Measurements from ENCODE around the gene ABI3. TPM values are rescaled to one million over a fixed set of nuclear protein-coding genes. Genes with fewer than 3 reads are reported as not detected.
A peak's percentile ranks its signal among the peaks of the same experiment; 100 is the strongest.
"Not testable (repeated sequence)": the region's sequence is repeated elsewhere in the genome, so short reads cannot be mapped to it uniquely, and the experiment has no call there.

Gene ABI3
- 0.38 TPM for polyA plus RNA-seq (2013)

GRCh38 chr17:49210158-49211029 lies at the start of gene ABI3, which contains the start of gene GNGT2:
TSS of gene ABI3 (plus strand) at chr17:49210707. CDS start at chr17:49210725, 18 bp downstream.
TSS of gene GNGT2 (minus strand) at chr17:49210574. CDS start at chr17:49207422, 3,152 bp downstream.
- CTCF ChIA-PET: interaction anchor here (1.4 to 1.9 kb wide), 2 partner anchors 17 to 30 kb away, joined by 5 to 6 read pairs; no protein-coding TSS in a partner anchor
- WGBS (ENCODE audit: insufficient coverage): 49% methylated on average over 16 of the region's 22 CpGs
- H3K4me3 ChIP-seq (ENCODE audit: control insufficient read depth in 1 of 7, extremely low read depth in 1 of 7, insufficient read depth in 4 of 7, low read depth in 2 of 7, low read length in 6 of 7): peak within 1 kb of the TSS in 6 of 7 experiments; percentile 11 to 72 (median 35)
- POLR2A ChIA-PET: interaction anchor here (0.8 kb wide), 1 partner anchor 17 kb away, joined by 4 read pairs; no protein-coding TSS in a partner anchor
- no peaks in the 10 kb centered on the region for H3K27me3 ChIP-seq (replicated peaks in 2 of 5; ENCODE audit: control insufficient read depth in 4 of 5, insufficient read depth in 5 of 5, low read length in 4 of 5)
- peaks cover 0 to 3% (median 0%) of the 10 kb centered on the region in 4 experiments for H3K36me3 ChIP-seq (ENCODE audit: control insufficient read depth in 4 of 4, insufficient read depth in 4 of 4, low read length in 3 of 4)
- no peaks in the 10 kb centered on the region for H3K9me3 ChIP-seq (ENCODE audit: control extremely low read depth in 1 of 5, control insufficient read depth in 4 of 5, insufficient read depth in 2 of 5, low read depth in 1 of 5, low read length in 4 of 5)
- peaks cover 5 to 65% (median 17%) of the 10 kb centered on the region in 4 experiments for H3K4me1 ChIP-seq (ENCODE audit: control extremely low read depth in 1 of 4, control insufficient read depth in 4 of 4, insufficient read depth in 4 of 4, low read length in 3 of 4)
- no peak within 1 kb of the TSS for H3K27ac ChIP-seq (ENCODE audit: insufficient read depth in 1 of 2, low read depth in 1 of 2, low read length in 2 of 2, poor library complexity in 1 of 2, severe bottlenecking in 2 of 2)
- DNase-seq: peak in 2 of 3 donors; percentile 61 to 62

DNA sequence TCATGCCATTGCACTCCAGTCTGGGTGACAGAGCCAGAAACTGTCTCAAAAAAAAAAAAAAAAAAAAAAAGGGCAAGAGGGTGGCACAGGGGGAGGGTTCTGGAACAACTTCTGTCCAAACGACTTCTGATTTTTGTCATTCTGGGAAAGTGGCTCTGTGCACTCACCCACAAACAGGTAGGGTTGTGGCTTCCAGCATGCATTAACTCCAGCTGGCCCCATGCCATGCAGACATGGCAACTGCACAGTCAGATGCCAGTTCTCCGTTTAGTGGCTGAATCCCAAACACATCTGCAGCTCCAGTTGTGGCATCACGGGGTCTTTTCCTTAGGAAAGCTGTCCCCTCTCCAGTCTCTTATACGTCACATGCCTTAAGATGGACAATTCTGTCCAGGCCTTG lies 47.6 kb upstream of the ABI3 start:
- Histone ChIP-seq H3K4me1 (ENCODE audit: control extremely low read depth in 1 of 4, control insufficient read depth in 4 of 4, insufficient read depth in 4 of 4, low read length in 3 of 4) (no peaks in the 10 kb centered on the region), H3K4me3 (ENCODE audit: control insufficient read depth in 1 of 7, extremely low read depth in 1 of 7, insufficient read depth in 4 of 7, low read depth in 2 of 7, low read length in 6 of 7) (no peak overlapping the region), H3K27me3 (replicated peaks in 2 of 5; ENCODE audit: control insufficient read depth in 4 of 5, insufficient read depth in 5 of 5, low read length in 4 of 5) (peaks cover 2 to 41% (median 5%) of the 10 kb centered on the region in 5 experiments), H3K36me3 (ENCODE audit: control insufficient read depth in 4 of 4, insufficient read depth in 4 of 4, low read length in 3 of 4) (no peaks in the 10 kb centered on the region), H3K27ac (ENCODE audit: insufficient read depth in 1 of 2, low read depth in 1 of 2, low read length in 2 of 2, poor library complexity in 1 of 2, severe bottlenecking in 2 of 2) (no peak overlapping the region), H3K9me3 (ENCODE audit: control extremely low read depth in 1 of 5, control insufficient read depth in 4 of 5, insufficient read depth in 2 of 5, low read depth in 1 of 5, low read length in 4 of 5) (no peaks in the 10 kb centered on the region)
- POLR2A ChIA-PET: no interaction called here
- WGBS (ENCODE audit: insufficient coverage): 72% methylated on average over 4 of the region's 4 CpGs
- no peak for DNase-seq
- CTCF ChIA-PET: no interaction called here

DNA sequence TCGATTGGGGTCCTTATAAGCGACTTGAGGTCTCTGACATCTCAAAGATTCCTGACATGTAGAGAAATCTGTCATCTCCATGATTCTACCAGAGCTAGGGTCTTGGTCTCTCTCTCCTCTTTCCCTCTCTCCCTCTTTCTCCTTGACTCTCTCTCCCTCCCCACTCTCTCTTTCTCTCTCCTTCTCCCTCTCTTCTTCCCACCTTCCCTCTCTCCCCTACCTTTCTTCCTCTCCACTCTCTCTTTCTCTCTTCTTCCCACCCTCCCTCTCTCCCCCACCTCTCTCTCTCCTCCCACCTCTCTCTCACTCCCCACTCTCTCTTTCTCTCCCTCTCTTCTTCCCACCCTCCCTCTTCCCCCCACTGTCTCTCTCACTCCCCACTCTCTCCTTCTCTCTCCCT lies 45.4 kb upstream of the ABI3 start:
- H3K36me3 ChIP-seq (ENCODE audit: control insufficient read depth in 4 of 4, insufficient read depth in 4 of 4, low read length in 3 of 4): no peaks in the 10 kb centered on the region
- H3K4me1 ChIP-seq (ENCODE audit: control extremely low read depth in 1 of 4, control insufficient read depth in 4 of 4, insufficient read depth in 4 of 4, low read length in 3 of 4): no peaks in the 10 kb centered on the region
- no peak for DNase-seq
- H3K27ac ChIP-seq (ENCODE audit: insufficient read depth in 1 of 2, low read depth in 1 of 2, low read length in 2 of 2, poor library complexity in 1 of 2, severe bottlenecking in 2 of 2): no peak overlapping the region
- 92% methylated on average over 2 of the region's 2 CpGs for WGBS (ENCODE audit: insufficient coverage)
- H3K4me3 ChIP-seq (ENCODE audit: control insufficient read depth in 1 of 7, extremely low read depth in 1 of 7, insufficient read depth in 4 of 7, low read depth in 2 of 7, low read length in 6 of 7): no peak overlapping the region
- H3K9me3 ChIP-seq (ENCODE audit: control extremely low read depth in 1 of 5, control insufficient read depth in 4 of 5, insufficient read depth in 2 of 5, low read depth in 1 of 5, low read length in 4 of 5): peaks cover 0 to 5% (median 0%) of the 10 kb centered on the region in 5 experiments
- CTCF ChIA-PET: no interaction called here
- POLR2A ChIA-PET: no interaction called here
- peaks cover 3 to 44% (median 9%) of the 10 kb centered on the region in 5 experiments for H3K27me3 ChIP-seq (replicated peaks in 2 of 5; ENCODE audit: control insufficient read depth in 4 of 5, insufficient read depth in 5 of 5, low read length in 4 of 5)

DNA sequence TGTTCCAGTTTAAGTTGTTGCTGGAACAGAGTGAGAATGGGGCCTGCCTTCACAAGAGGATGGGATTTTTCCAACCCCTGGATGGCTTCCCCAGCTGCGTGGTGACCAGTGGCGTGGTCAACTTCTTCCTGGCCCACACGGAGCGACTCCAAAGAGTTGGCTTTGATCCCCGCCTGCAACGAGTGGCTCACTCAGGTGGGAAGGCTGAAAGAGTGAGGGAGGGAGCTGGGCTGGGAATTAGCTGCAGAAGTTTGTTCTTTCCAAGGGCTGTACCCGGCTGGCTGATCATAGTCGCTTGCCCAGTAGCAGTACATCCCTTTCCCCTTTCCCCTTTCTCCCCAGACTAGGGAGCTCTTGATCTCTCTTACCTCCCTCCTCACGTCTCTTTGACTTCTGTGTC lies 41.8 kb upstream of the ABI3 start:
- Histone ChIP-seq H3K27me3 (replicated peaks in 2 of 5; ENCODE audit: control insufficient read depth in 4 of 5, insufficient read depth in 5 of 5, low read length in 4 of 5) (peaks cover 3 to 44% (median 7%) of the 10 kb centered on the region in 5 experiments), H3K9me3 (ENCODE audit: control extremely low read depth in 1 of 5, control insufficient read depth in 4 of 5, insufficient read depth in 2 of 5, low read depth in 1 of 5, low read length in 4 of 5) (peaks cover 0 to 8% (median 3%) of the 10 kb centered on the region in 5 experiments)
- CTCF ChIA-PET: interaction anchor here (0.8 kb wide), 1 partner anchor 122 kb away, joined by 3 read pairs; no protein-coding TSS in a partner anchor

DNA sequence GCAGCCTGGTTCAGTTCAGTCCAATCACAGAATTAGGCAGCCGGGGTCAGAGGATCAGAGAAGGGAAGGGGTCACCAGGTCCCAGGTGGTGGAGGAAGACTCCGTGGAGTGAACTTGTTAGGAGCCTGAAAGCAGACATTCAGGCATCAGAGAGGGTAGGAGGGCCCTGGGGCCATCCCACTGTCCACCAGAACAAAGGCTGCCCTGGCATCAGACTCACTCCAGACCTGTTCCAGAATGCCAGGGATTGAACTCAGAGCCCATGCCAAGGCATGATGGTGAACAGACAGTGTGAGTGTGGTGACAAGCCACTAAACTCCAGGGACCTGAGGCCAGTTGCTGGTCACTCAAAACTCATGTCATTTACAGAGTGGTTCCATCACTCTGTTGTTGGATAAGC lies 40.3 kb upstream of the ABI3 start:
- POLR2A ChIA-PET: no interaction called here
- 85% methylated on average over 2 of the region's 2 CpGs for WGBS (ENCODE audit: insufficient coverage)

More for the DNA sequence above, 41.8 kb upstream of the ABI3 start:
- H3K27ac ChIP-seq (ENCODE audit: insufficient read depth in 1 of 2, low read depth in 1 of 2, low read length in 2 of 2, poor library complexity in 1 of 2, severe bottlenecking in 2 of 2): no peak overlapping the region
- DNase-seq: no peak
- H3K4me1 ChIP-seq (ENCODE audit: control extremely low read depth in 1 of 4, control insufficient read depth in 4 of 4, insufficient read depth in 4 of 4, low read length in 3 of 4): no peaks in the 10 kb centered on the region
- no peaks in the 10 kb centered on the region for H3K36me3 ChIP-seq (ENCODE audit: control insufficient read depth in 4 of 4, insufficient read depth in 4 of 4, low read length in 3 of 4)
- H3K4me3 ChIP-seq (ENCODE audit: control insufficient read depth in 1 of 7, extremely low read depth in 1 of 7, insufficient read depth in 4 of 7, low read depth in 2 of 7, low read length in 6 of 7): no peak overlapping the region
- POLR2A ChIA-PET: no interaction called here
- WGBS (ENCODE audit: insufficient coverage): 76% methylated on average over 5 of the region's 9 CpGs

DNA sequence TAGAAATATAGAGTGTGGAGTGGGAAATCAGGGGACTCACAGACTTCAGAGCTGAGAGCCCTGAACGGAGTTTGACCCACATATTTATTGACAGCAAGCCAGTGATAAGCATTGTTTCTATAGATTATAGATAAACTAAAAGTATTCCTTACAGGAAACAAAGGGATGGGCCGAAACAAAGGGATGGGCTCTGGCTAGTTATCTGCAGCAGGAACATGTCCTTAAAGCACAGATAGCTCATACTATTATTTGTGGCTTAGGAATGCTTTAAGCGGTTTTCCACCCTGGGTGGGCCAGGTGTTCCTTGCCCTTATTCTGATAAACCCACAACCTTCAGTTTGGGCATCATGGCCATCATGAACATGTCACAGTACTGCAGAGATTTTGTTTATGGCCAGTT lies 39.8 kb upstream of the ABI3 start:
- H3K4me3 ChIP-seq (ENCODE audit: control insufficient read depth in 1 of 7, extremely low read depth in 1 of 7, insufficient read depth in 4 of 7, low read depth in 2 of 7, low read length in 6 of 7); DNase-seq; H3K27ac ChIP-seq (ENCODE audit: insufficient read depth in 1 of 2, low read depth in 1 of 2, low read length in 2 of 2, poor library complexity in 1 of 2, severe bottlenecking in 2 of 2); H3K36me3 ChIP-seq (ENCODE audit: control insufficient read depth in 4 of 4, insufficient read depth in 4 of 4, low read length in 3 of 4); H3K4me1 ChIP-seq (ENCODE audit: control extremely low read depth in 1 of 4, control insufficient read depth in 4 of 4, insufficient read depth in 4 of 4, low read length in 3 of 4); POLR2A ChIA-PET: not testable (repeated sequence)
- H3K9me3 ChIP-seq (ENCODE audit: control extremely low read depth in 1 of 5, control insufficient read depth in 4 of 5, insufficient read depth in 2 of 5, low read depth in 1 of 5, low read length in 4 of 5): peaks cover 0 to 13% (median 11%) of the 10 kb centered on the region in 5 experiments
- 100% methylated on average over 1 of the region's 3 CpGs for WGBS (ENCODE audit: insufficient coverage)
- H3K27me3 ChIP-seq (replicated peaks in 2 of 5; ENCODE audit: control insufficient read depth in 4 of 5, insufficient read depth in 5 of 5, low read length in 4 of 5): peaks cover 3 to 40% (median 7%) of the 10 kb centered on the region in 5 experiments
- CTCF ChIA-PET: interaction anchor here (0.8 to 1.2 kb wide), 2 partner anchors 10 to 59 kb away, joined by 3 to 6 read pairs; partner anchors contain the start of gene PHOSPHO1

More for the DNA sequence above, 40.3 kb upstream of the ABI3 start:
- no peaks in the 10 kb centered on the region for H3K36me3 ChIP-seq (ENCODE audit: control insufficient read depth in 4 of 4, insufficient read depth in 4 of 4, low read length in 3 of 4)
- H3K9me3 ChIP-seq (ENCODE audit: control extremely low read depth in 1 of 5, control insufficient read depth in 4 of 5, insufficient read depth in 2 of 5, low read depth in 1 of 5, low read length in 4 of 5): peaks cover 0 to 8% (median 7%) of the 10 kb centered on the region in 5 experiments
- no peak overlapping the region for H3K4me3 ChIP-seq (ENCODE audit: control insufficient read depth in 1 of 7, extremely low read depth in 1 of 7, insufficient read depth in 4 of 7, low read depth in 2 of 7, low read length in 6 of 7)
- peaks cover 3 to 40% (median 7%) of the 10 kb centered on the region in 5 experiments for H3K27me3 ChIP-seq (replicated peaks in 2 of 5; ENCODE audit: control insufficient read depth in 4 of 5, insufficient read depth in 5 of 5, low read length in 4 of 5)
- no peak for DNase-seq
- CTCF ChIA-PET: no interaction called here
- no peaks in the 10 kb centered on the region for H3K4me1 ChIP-seq (ENCODE audit: control extremely low read depth in 1 of 4, control insufficient read depth in 4 of 4, insufficient read depth in 4 of 4, low read length in 3 of 4)
- H3K27ac ChIP-seq (ENCODE audit: insufficient read depth in 1 of 2, low read depth in 1 of 2, low read length in 2 of 2, poor library complexity in 1 of 2, severe bottlenecking in 2 of 2): no peak overlapping the region

DNA sequence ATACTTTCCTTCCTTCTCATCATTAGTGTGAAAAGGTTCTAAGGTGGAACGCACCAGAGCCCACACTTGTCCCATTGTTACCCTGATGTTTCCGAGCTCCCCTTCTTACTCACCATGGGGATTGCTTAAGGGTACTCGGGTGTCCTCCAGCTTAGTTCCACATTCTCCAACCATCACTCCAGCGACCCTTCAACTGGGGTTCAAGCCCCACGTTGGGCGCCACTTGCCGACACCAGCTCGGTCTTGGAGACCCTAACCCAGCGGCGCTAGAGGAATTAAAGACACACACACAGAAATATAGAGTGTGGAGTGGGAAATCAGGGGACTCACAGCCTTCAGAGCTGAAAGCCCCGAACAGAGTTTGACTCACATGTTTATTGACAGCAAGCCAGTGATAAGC lies 34.5 kb upstream of the ABI3 start:
- H3K4me3 ChIP-seq (ENCODE audit: control insufficient read depth in 1 of 7, extremely low read depth in 1 of 7, insufficient read depth in 4 of 7, low read depth in 2 of 7, low read length in 6 of 7): peak overlapping the region in 1 of 7 experiments; percentile 1
- POLR2A ChIA-PET; H3K27me3 ChIP-seq (replicated peaks in 2 of 5; ENCODE audit: control insufficient read depth in 4 of 5, insufficient read depth in 5 of 5, low read length in 4 of 5); H3K27ac ChIP-seq (ENCODE audit: insufficient read depth in 1 of 2, low read depth in 1 of 2, low read length in 2 of 2, poor library complexity in 1 of 2, severe bottlenecking in 2 of 2); H3K4me1 ChIP-seq (ENCODE audit: control extremely low read depth in 1 of 4, control insufficient read depth in 4 of 4, insufficient read depth in 4 of 4, low read length in 3 of 4); DNase-seq; H3K36me3 ChIP-seq (ENCODE audit: control insufficient read depth in 4 of 4, insufficient read depth in 4 of 4, low read length in 3 of 4): not testable (repeated sequence)
- WGBS (ENCODE audit: insufficient coverage): 100% methylated on average over 2 of the region's 11 CpGs
- CTCF ChIA-PET: interaction anchor here (0.9 kb wide), 1 partner anchor 143 kb away, joined by 3 read pairs; no protein-coding TSS in a partner anchor
- peaks cover 5 to 29% (median 24%) of the 10 kb centered on the region in 5 experiments for H3K9me3 ChIP-seq (ENCODE audit: control extremely low read depth in 1 of 5, control insufficient read depth in 4 of 5, insufficient read depth in 2 of 5, low read depth in 1 of 5, low read length in 4 of 5)

Measured in common myeloid progenitor, CD34-positive (primary cell).